ENCODE data around the gene ADCY9. TPM values are rescaled to one million over a fixed set of nuclear protein-coding genes. Genes with fewer than 3 reads are reported as not detected.
"Not testable (repeated sequence)": the region's sequence is repeated elsewhere in the genome, so short reads cannot be mapped to it uniquely, and the experiment has no call there.

The ADCY9 gene
- total RNA-seq, 1 experiment from 2014 or later, result 14.2 TPM

DNA sequence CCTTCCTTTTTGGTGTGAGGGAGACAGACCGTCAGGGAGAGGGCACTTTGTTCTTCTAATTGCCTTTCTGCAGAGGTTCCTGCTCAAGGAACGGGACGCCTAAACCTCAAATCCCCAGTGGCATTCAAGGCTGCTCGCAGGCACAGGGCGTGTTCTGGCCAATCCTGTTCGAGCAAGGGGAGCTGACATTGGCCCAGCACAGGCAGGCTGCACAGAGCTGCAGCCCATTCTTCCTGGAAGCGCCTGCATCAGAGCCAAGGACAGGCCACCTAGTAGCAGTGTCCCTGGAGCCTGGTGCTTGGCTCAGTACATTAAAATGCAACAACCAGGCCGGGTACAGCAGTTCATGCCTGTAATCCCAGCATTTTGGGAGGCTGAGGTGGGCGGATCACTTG is 163.5 kb downstream of the ADCY9 start:
- POLR2A ChIA-PET, result no interaction called here
- H3K27ac Mint-ChIP-seq (ENCODE audit: low read depth, unreplicated experiment), result no peak overlapping the region

DNA sequence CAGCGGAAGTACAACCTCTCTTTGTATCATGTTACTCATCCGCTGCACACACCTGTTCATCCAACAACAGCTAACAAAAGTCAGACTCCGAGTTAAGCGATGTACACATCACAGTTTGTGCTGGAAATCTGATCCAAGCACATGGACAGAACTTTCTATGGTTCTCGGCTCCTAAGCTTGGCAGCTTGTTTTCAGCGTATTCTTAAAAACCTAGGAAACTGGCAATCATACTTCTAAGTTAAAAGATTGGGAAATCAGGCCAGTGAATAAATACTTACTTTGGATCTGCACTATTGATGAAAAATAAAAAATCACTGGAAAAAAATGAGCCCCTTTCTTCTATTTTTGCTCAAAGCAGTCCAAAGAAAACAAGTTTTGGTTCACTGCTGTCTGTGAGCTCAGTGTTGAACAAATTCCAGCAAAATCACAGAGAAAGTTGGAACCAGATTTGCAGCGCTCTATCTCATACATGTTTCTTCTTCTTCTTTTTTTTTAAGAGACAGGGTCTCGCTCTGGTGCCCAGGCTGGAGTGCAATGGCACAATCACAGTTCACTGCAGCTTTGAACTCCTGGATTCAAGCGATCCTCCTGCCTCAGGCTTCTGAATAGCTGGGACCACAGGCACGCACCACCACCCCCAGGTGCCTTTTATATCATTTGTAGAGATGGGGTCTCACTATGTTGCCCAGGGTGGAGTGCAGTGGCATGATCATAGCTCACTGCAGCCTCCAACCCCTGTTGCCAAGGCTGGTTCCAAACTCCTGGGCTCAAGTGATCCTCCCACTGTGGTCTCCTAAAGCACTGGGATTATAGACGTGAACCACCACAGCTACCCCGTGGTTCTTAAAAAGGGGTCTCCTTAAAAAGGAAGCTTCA is 164.1 kb downstream of the ADCY9 start:
- no peak overlapping the region for H3K27ac Mint-ChIP-seq (ENCODE audit: low read depth, unreplicated experiment)
- POLR2A ChIA-PET, result interaction anchor here (0.7 to 0.9 kb wide), 3 partner anchors 8 to 101 kb away, joined by 3 to 5 read pairs (median 3); no protein-coding TSS in a partner anchor
- no TSS peak for BruUV-seq (replicated peaks)
- CTCF ChIA-PET, result interaction anchor here (0.5 to 2.9 kb wide), 2 partner anchors 13 to 321 kb away, joined by 3 to 13 read pairs; partner anchors contain the start of gene TFAP4
- no peak for DNase-seq (ENCODE audit: unreplicated experiment)
- no peaks in the 10 kb centered on the region for H3K36me3 Mint-ChIP-seq (ENCODE audit: insufficient read depth, unreplicated experiment)
- no peak overlapping the region for H3K4me3 Mint-ChIP-seq (ENCODE audit: unreplicated experiment)
- peaks cover 15% of the 10 kb centered on the region for H3K27me3 Mint-ChIP-seq (ENCODE audit: insufficient read depth, unreplicated experiment)
- H3K4me1 Mint-ChIP-seq (ENCODE audit: insufficient read depth, unreplicated experiment), result peaks cover 22% of the 10 kb centered on the region
- no peaks in the 10 kb centered on the region for H3K9me3 Mint-ChIP-seq (ENCODE audit: unreplicated experiment)
- TF ChIP-seq, protein P1, sequence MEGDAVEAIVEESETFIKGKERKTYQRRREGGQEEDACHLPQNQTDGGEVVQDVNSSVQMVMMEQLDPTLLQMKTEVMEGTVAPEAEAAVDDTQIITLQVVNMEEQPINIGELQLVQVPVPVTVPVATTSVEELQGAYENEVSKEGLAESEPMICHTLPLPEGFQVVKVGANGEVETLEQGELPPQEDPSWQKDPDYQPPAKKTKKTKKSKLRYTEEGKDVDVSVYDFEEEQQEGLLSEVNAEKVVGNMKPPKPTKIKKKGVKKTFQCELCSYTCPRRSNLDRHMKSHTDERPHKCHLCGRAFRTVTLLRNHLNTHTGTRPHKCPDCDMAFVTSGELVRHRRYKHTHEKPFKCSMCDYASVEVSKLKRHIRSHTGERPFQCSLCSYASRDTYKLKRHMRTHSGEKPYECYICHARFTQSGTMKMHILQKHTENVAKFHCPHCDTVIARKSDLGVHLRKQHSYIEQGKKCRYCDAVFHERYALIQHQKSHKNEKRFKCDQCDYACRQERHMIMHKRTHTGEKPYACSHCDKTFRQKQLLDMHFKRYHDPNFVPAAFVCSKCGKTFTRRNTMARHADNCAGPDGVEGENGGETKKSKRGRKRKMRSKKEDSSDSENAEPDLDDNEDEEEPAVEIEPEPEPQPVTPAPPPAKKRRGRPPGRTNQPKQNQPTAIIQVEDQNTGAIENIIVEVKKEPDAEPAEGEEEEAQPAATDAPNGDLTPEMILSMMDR (IDR thresholded peaks at IDR 0.05; ENCODE audit: unreplicated experiment), result no peak
- intact Hi-C loops (cut with micrococcal nuclease), result no loop called here

More for the DNA sequence above, 163.5 kb downstream of the ADCY9 start:
- peaks cover 28% of the 10 kb centered on the region for H3K4me1 Mint-ChIP-seq (ENCODE audit: insufficient read depth, unreplicated experiment)
- BruUV-seq (replicated peaks), result no TSS peak
- H3K4me3 Mint-ChIP-seq (ENCODE audit: unreplicated experiment), result no peak overlapping the region
- no peaks in the 10 kb centered on the region for H3K9me3 Mint-ChIP-seq (ENCODE audit: unreplicated experiment)
- DNase-seq (ENCODE audit: unreplicated experiment), result peak; percentile 45
- peaks cover 21% of the 10 kb centered on the region for H3K27me3 Mint-ChIP-seq (ENCODE audit: insufficient read depth, unreplicated experiment)
- CTCF ChIA-PET, result interaction anchor here (0.5 to 2.9 kb wide), 3 partner anchors 13 to 320 kb away, joined by 3 to 13 read pairs (median 3); partner anchors contain the start of gene TFAP4
- H3K36me3 Mint-ChIP-seq (ENCODE audit: insufficient read depth, unreplicated experiment), result no peaks in the 10 kb centered on the region
- TF ChIP-seq, protein P1 (IDR thresholded peaks at IDR 0.05; ENCODE audit: unreplicated experiment), result no peak
- intact Hi-C loops (cut with micrococcal nuclease), result no loop called here

DNA sequence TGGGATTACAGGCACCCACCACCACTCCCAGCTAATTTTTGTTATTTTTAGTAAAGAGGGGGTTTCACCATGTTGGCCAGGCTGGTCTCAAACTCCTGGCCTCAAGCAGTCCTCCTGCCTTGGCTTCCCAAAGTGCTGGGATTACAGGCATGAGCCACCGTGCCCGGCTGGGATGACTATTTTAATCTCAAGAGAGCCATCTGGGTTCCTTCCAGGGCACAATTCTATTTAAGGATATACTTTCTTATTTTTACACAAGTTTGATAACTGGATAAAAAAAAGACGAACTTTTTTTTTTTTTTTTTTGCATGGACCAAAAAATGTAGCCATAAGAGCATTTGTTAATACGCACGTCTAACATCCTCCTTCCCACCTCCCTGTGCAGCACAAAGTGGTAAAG is 164.9 kb downstream of the ADCY9 start:
- BruUV-seq (replicated peaks); H3K27ac Mint-ChIP-seq (ENCODE audit: low read depth, unreplicated experiment); H3K9me3 Mint-ChIP-seq (ENCODE audit: unreplicated experiment); intact Hi-C loops (cut with micrococcal nuclease); H3K36me3 Mint-ChIP-seq (ENCODE audit: insufficient read depth, unreplicated experiment); H3K4me3 Mint-ChIP-seq (ENCODE audit: unreplicated experiment); DNase-seq (ENCODE audit: unreplicated experiment): not testable (repeated sequence)
- peaks cover 22% of the 10 kb centered on the region for H3K4me1 Mint-ChIP-seq (ENCODE audit: insufficient read depth, unreplicated experiment)
- ChIA-PET CTCF (interaction anchor here (2.9 kb wide), 1 partner anchor 12 kb away, joined by 13 read pairs; no protein-coding TSS in a partner anchor), POLR2A (interaction anchor here (0.6 to 0.9 kb wide), 3 partner anchors 9 to 31 kb away, joined by 3 read pairs; no protein-coding TSS in a partner anchor)
- H3K27me3 Mint-ChIP-seq (ENCODE audit: insufficient read depth, unreplicated experiment), result peaks cover 10% of the 10 kb centered on the region

DNA sequence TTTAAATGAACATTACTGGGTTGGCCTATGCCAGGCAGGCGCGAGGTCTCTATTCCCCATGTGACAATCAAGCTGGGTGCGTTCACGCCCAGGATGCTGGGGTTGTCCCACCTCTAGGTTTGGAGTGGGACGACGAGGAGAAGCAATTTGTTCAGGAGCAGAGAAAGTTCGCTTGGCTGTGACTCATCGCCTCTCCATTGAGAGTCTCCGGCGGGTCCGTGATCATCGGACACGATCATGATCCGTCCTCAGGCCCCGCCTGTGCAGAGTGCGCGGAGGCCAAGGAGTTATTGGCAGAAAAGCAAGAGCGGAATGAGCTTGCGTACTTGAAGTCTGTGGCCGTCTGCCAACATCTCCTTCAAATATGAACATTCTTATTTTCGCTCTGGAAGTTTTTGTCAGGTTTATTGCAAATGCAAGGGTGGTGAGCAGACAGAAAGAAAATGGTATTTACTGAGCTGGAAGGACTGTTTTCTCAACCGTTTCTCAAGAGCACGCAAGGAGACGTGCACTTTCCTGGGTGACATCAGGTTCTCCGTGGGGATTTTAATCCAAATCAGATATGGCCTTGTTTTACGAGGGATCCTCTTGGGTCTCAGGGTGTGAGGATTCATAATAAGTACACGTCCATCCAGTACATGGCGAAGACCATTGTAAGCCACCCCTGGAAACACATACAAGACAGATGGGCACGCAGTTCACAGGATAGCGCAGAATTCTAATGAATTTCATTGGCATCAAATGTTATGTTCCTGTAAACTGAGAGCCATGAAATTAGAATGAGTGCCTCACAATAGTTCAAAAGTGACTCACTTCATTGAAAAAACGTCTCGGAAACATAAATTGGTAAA is 165.7 kb downstream of the ADCY9 start:
- peak overlapping the region; percentile 38 for H3K4me3 Mint-ChIP-seq (ENCODE audit: unreplicated experiment)
- no TSS peak for BruUV-seq (replicated peaks)
- H3K27me3 Mint-ChIP-seq (ENCODE audit: insufficient read depth, unreplicated experiment), result peaks cover 10% of the 10 kb centered on the region
- no peaks in the 10 kb centered on the region for H3K36me3 Mint-ChIP-seq (ENCODE audit: insufficient read depth, unreplicated experiment)
- H3K4me1 Mint-ChIP-seq (ENCODE audit: insufficient read depth, unreplicated experiment), result peaks cover 22% of the 10 kb centered on the region
- CTCF ChIA-PET, result interaction anchor here (0.5 to 0.7 kb wide), 4 partner anchors 18 to 1574 kb away, joined by 3 read pairs; no protein-coding TSS in a partner anchor
- intact Hi-C loops (cut with micrococcal nuclease), result no loop called here
- TF ChIP-seq, protein P1 (IDR thresholded peaks at IDR 0.05; ENCODE audit: unreplicated experiment), result no peak
- POLR2A ChIA-PET, result interaction anchor here (0.6 to 2.3 kb wide), 7 partner anchors 10 to 403 kb away, joined by 3 to 11 read pairs (median 3); no protein-coding TSS in a partner anchor
- DNase-seq (ENCODE audit: unreplicated experiment), result peak; percentile 95
- H3K27ac Mint-ChIP-seq (ENCODE audit: low read depth, unreplicated experiment), result peak overlapping the region; percentile 68
- H3K9me3 Mint-ChIP-seq (ENCODE audit: unreplicated experiment), result no peaks in the 10 kb centered on the region

Data from MCF 10A (cell line).